ENCODE results near the gene TCF4.

Gene TCF4

GRCh38 chr18:55623626-55624025, 35.6 kb upstream of the TCF4 start:
- TF ChIP-seq CTCF (IDR thresholded peaks at IDR 0.05), result no peak

GRCh38 chr18:55610506-55610905, 22.5 kb upstream of the TCF4 start:
- no peak for TF ChIP-seq CTCF (IDR thresholded peaks at IDR 0.05)

- TF ChIP-seq CTCF (IDR thresholded peaks at IDR 0.05), result no peak
Measured at GRCh38 chr18:55609160-55609825, 21.3 kb upstream of the TCF4 start.

GRCh38 chr18:55608497-55608896, 20.5 kb upstream of the TCF4 start:
- TF ChIP-seq CTCF (IDR thresholded peaks at IDR 0.05), result no peak

GRCh38 chr18:55607773-55608172, 19.8 kb upstream of the TCF4 start:
- TF ChIP-seq CTCF (IDR thresholded peaks at IDR 0.05), result no peak

- TF ChIP-seq CTCF (IDR thresholded peaks at IDR 0.05), result no peak
Measured at GRCh38 chr18:55605733-55606338, 17.8 kb upstream of the TCF4 start.

- no peak for TF ChIP-seq CTCF (IDR thresholded peaks at IDR 0.05)
Measured at GRCh38 chr18:55603775-55604174, 15.8 kb upstream of the TCF4 start.

Measured in LNCAP (cell line).